ENCODE data around the gene SLC9A6.
"Not testable (repeated sequence)": the region's sequence is repeated elsewhere in the genome, so short reads cannot be mapped to it uniquely, and the experiment has no call there.

Gene SLC9A6

GRCh38 chrX:136039485-136039884 is 54.2 kb downstream of the SLC9A6 start:
- H3K27me3 ChIP-seq (ENCODE audit: low read depth) = no peaks in the 10 kb centered on the region
- in situ Hi-C loops (cut with MboI; ENCODE audit: low sequenced_read_pairs) = loop anchor here (25.0 kb wide), 2 partner anchors 173 to 648 kb away; no protein-coding TSS in a partner anchor
- H3K4me3 ChIP-seq = no peak overlapping the region
- peaks cover 10% of the 10 kb centered on the region for H3K36me3 ChIP-seq (replicated peaks)
- no peak for DNase-seq (ENCODE audit: low spot score in 2 of 2)
- no peaks in the 10 kb centered on the region for H3K9me3 ChIP-seq
- H3K4me1 ChIP-seq = no peaks in the 10 kb centered on the region

- Histone ChIP-seq H3K27me3 (ENCODE audit: low read depth) (no peaks in the 10 kb centered on the region), H3K9me3 (no peaks in the 10 kb centered on the region), H3K4me3 (no peak overlapping the region), H3K36me3 (replicated peaks) (peaks cover 10% of the 10 kb centered on the region), H3K4me1 (no peaks in the 10 kb centered on the region)
- DNase-seq (ENCODE audit: low spot score in 2 of 2) = no peak
- in situ Hi-C loops (cut with MboI; ENCODE audit: low sequenced_read_pairs) = loop anchor here (25.0 kb wide), 2 partner anchors 172 to 647 kb away; no protein-coding TSS in a partner anchor
Observed at GRCh38 chrX:136039968-136040367, 54.7 kb downstream of the SLC9A6 start.

- DNase-seq (ENCODE audit: low spot score in 2 of 2) = no peak
- Histone ChIP-seq H3K27me3 (ENCODE audit: low read depth) (no peaks in the 10 kb centered on the region), H3K9me3 (no peaks in the 10 kb centered on the region), H3K4me3 (no peak overlapping the region), H3K36me3 (replicated peaks) (peaks cover 6% of the 10 kb centered on the region), H3K4me1 (no peaks in the 10 kb centered on the region)
- in situ Hi-C loops (cut with MboI; ENCODE audit: low sequenced_read_pairs) = loop anchor here (25.0 kb wide), 2 partner anchors 171 to 646 kb away; no protein-coding TSS in a partner anchor
Observed at GRCh38 chrX:136041254-136041812, 56.1 kb downstream of the SLC9A6 start.

- DNase-seq (ENCODE audit: low spot score in 2 of 2) = no peak
- H3K27me3 ChIP-seq (ENCODE audit: low read depth) = no peaks in the 10 kb centered on the region
- no peaks in the 10 kb centered on the region for H3K9me3 ChIP-seq
- no peak overlapping the region for H3K4me3 ChIP-seq
- H3K4me1 ChIP-seq = no peaks in the 10 kb centered on the region
- in situ Hi-C loops (cut with MboI; ENCODE audit: low sequenced_read_pairs) = loop anchor here (25.0 kb wide), 2 partner anchors 167 to 642 kb away; no protein-coding TSS in a partner anchor
- H3K36me3 ChIP-seq (replicated peaks) = peaks cover 4% of the 10 kb centered on the region
Observed at GRCh38 chrX:136045008-136045407, 59.8 kb downstream of the SLC9A6 start.

- Histone ChIP-seq H3K36me3 (replicated peaks) (no peaks in the 10 kb centered on the region; the same call in 1 of the 2 replicates), H3K27me3 (ENCODE audit: low read depth) (no peaks in the 10 kb centered on the region), H3K9me3 (no peaks in the 10 kb centered on the region), H3K4me1 (no peaks in the 10 kb centered on the region), H3K4me3 (no peak overlapping the region)
- in situ Hi-C loops (cut with MboI; ENCODE audit: low sequenced_read_pairs) = loop anchor here (25.0 kb wide), 2 partner anchors 166 to 641 kb away; no protein-coding TSS in a partner anchor
- DNase-seq (ENCODE audit: low spot score in 2 of 2) = no peak
Observed at GRCh38 chrX:136046295-136047015, 61.2 kb downstream of the SLC9A6 start.

- no peaks in the 10 kb centered on the region; the same call in 1 of the 2 replicates for H3K36me3 ChIP-seq (replicated peaks)
- H3K4me3 ChIP-seq = no peak overlapping the region
- no peaks in the 10 kb centered on the region for H3K27me3 ChIP-seq (ENCODE audit: low read depth)
- no peak for DNase-seq (ENCODE audit: low spot score in 2 of 2)
- in situ Hi-C loops (cut with MboI; ENCODE audit: low sequenced_read_pairs) = loop anchor here (25.0 kb wide), 2 partner anchors 165 to 640 kb away; no protein-coding TSS in a partner anchor
- no peaks in the 10 kb centered on the region for H3K9me3 ChIP-seq
- H3K4me1 ChIP-seq = no peaks in the 10 kb centered on the region
Observed at GRCh38 chrX:136047016-136047642, 61.9 kb downstream of the SLC9A6 start.

GRCh38 chrX:136047969-136048368 is 62.7 kb downstream of the SLC9A6 start:
- in situ Hi-C loops (cut with MboI; ENCODE audit: low sequenced_read_pairs) = loop anchor here (25.0 kb wide), 2 partner anchors 164 to 639 kb away; no protein-coding TSS in a partner anchor
- no peaks in the 10 kb centered on the region; the same call in 1 of the 2 replicates for H3K36me3 ChIP-seq (replicated peaks)
- no peak for DNase-seq (ENCODE audit: low spot score in 2 of 2)
- H3K4me3 ChIP-seq = no peak overlapping the region
- no peaks in the 10 kb centered on the region for H3K4me1 ChIP-seq
- H3K27me3 ChIP-seq (ENCODE audit: low read depth) = no peaks in the 10 kb centered on the region
- no peaks in the 10 kb centered on the region for H3K9me3 ChIP-seq

- H3K27me3 ChIP-seq (ENCODE audit: low read depth) = no peaks in the 10 kb centered on the region
- DNase-seq (ENCODE audit: low spot score in 2 of 2) = no peak
- no peaks in the 10 kb centered on the region; the same call in 1 of the 2 replicates for H3K36me3 ChIP-seq (replicated peaks)
- no peak overlapping the region for H3K4me3 ChIP-seq
- no peaks in the 10 kb centered on the region for H3K4me1 ChIP-seq
- H3K9me3 ChIP-seq = no peaks in the 10 kb centered on the region
- in situ Hi-C loops (cut with MboI; ENCODE audit: low sequenced_read_pairs) = loop anchor here (25.0 kb wide), 2 partner anchors 164 to 639 kb away; no protein-coding TSS in a partner anchor
Observed at GRCh38 chrX:136048446-136048845, 63.2 kb downstream of the SLC9A6 start.

- Histone ChIP-seq H3K36me3 (replicated peaks) (no peaks in the 10 kb centered on the region), H3K9me3 (no peaks in the 10 kb centered on the region), H3K4me3 (no peak overlapping the region), H3K27me3 (ENCODE audit: low read depth) (no peaks in the 10 kb centered on the region), H3K4me1 (no peaks in the 10 kb centered on the region)
- in situ Hi-C loops (cut with MboI; ENCODE audit: low sequenced_read_pairs) = loop anchor here (25.0 kb wide), 2 partner anchors 163 to 638 kb away; no protein-coding TSS in a partner anchor
- DNase-seq (ENCODE audit: low spot score in 2 of 2) = no peak
Observed at GRCh38 chrX:136049608-136050007, 64.4 kb downstream of the SLC9A6 start.

GRCh38 chrX:136050875-136051274 is 65.6 kb downstream of the SLC9A6 start:
- H3K36me3 ChIP-seq (replicated peaks); H3K27me3 ChIP-seq (ENCODE audit: low read depth); H3K9me3 ChIP-seq; DNase-seq (ENCODE audit: low spot score in 2 of 2); H3K4me3 ChIP-seq; in situ Hi-C loops (cut with MboI; ENCODE audit: low sequenced_read_pairs); H3K4me1 ChIP-seq: not testable (repeated sequence)

GRCh38 chrX:136051611-136052010 is 66.4 kb downstream of the SLC9A6 start:
- Histone ChIP-seq H3K4me1 (no peaks in the 10 kb centered on the region), H3K27me3 (ENCODE audit: low read depth) (no peaks in the 10 kb centered on the region), H3K36me3 (replicated peaks) (no peaks in the 10 kb centered on the region), H3K4me3 (no peak overlapping the region), H3K9me3 (no peaks in the 10 kb centered on the region)
- no peak for DNase-seq (ENCODE audit: low spot score in 2 of 2)
- in situ Hi-C loops (cut with MboI; ENCODE audit: low sequenced_read_pairs) = no loop called here

- Histone ChIP-seq H3K9me3 (no peaks in the 10 kb centered on the region), H3K27me3 (ENCODE audit: low read depth) (no peaks in the 10 kb centered on the region), H3K4me1 (no peaks in the 10 kb centered on the region), H3K4me3 (no peak overlapping the region), H3K36me3 (replicated peaks) (no peaks in the 10 kb centered on the region)
- no peak for DNase-seq (ENCODE audit: low spot score in 2 of 2)
- in situ Hi-C loops (cut with MboI; ENCODE audit: low sequenced_read_pairs) = no loop called here
Observed at GRCh38 chrX:136055651-136056221, 70.5 kb downstream of the SLC9A6 start.

- H3K4me3 ChIP-seq = no peak overlapping the region
- no peak for DNase-seq (ENCODE audit: low spot score in 2 of 2)
- in situ Hi-C loops (cut with MboI; ENCODE audit: low sequenced_read_pairs) = no loop called here
- no peaks in the 10 kb centered on the region for H3K27me3 ChIP-seq (ENCODE audit: low read depth)
- no peaks in the 10 kb centered on the region for H3K36me3 ChIP-seq (replicated peaks)
- H3K9me3 ChIP-seq = no peaks in the 10 kb centered on the region
- no peaks in the 10 kb centered on the region for H3K4me1 ChIP-seq
Observed at GRCh38 chrX:136057567-136057966, 72.3 kb downstream of the SLC9A6 start.
